H9 (cell line): Measurements from ENCODE around the gene ZNF586. TPM values are rescaled to one million over a fixed set of nuclear protein-coding genes. Genes with fewer than 3 reads are reported as not detected.

Source experiments
- DNase-seq: peaks from one replicate; pipeline ENCODE4 v3.0.0-alpha.2; 2017
- H2AFZ ChIP-seq: one replicate; pipeline ENCODE4 v1.6.1; 2013; ENCODE audit warnings: mild to moderate bottlenecking, low read length, control low read depth, moderate library complexity
- H2AK5ac ChIP-seq: 2 replicates; pipeline ENCODE4 v1.6.1; 2013; ENCODE audit warnings: low read length, control low read depth, mixed read lengths; ENCODE audit not compliant: insufficient read length
- H2BK120ac ChIP-seq: one replicate; pipeline ENCODE4 v1.6.1; 2013; ENCODE audit warnings: low read depth, mild to moderate bottlenecking, low read length, control low read depth, inconsistent platforms; ENCODE audit not compliant: poor library complexity, severe bottlenecking
- H2BK12ac ChIP-seq: 2 replicates; pipeline ENCODE4 v1.6.1; 2013; ENCODE audit warnings: low read length, control low read depth, mixed read lengths, low read depth; ENCODE audit not compliant: insufficient read length
- H2BK15ac ChIP-seq: 2 replicates; pipeline ENCODE4 v1.6.1; 2013; ENCODE audit warnings: low read depth, low read length, control low read depth
- H2BK20ac ChIP-seq: one replicate; pipeline ENCODE4 v1.6.1; 2013; ENCODE audit warnings: low read depth, mild to moderate bottlenecking, low read length, control low read depth, inconsistent platforms; ENCODE audit not compliant: poor library complexity, severe bottlenecking
- H2BK5ac ChIP-seq: 2 replicates; pipeline ENCODE4 v1.6.1; 2013; ENCODE audit warnings: low read length, control low read depth, mixed read lengths; ENCODE audit not compliant: insufficient read length
- H3K14ac ChIP-seq: 2 replicates; pipeline ENCODE4 v1.6.1; 2013; ENCODE audit warnings: low read length, control low read depth; ENCODE audit not compliant: insufficient read depth
- H3K18ac ChIP-seq: 2 replicates; pipeline ENCODE4 v1.6.1; 2013; ENCODE audit warnings: low read depth, mild to moderate bottlenecking, mixed read lengths, low read length, control low read depth; ENCODE audit not compliant: insufficient read length
- H3K23ac ChIP-seq: 2 replicates; pipeline ENCODE4 v1.6.1; 2013; ENCODE audit warnings: low read length, control low read depth, mixed read lengths, low read depth; ENCODE audit not compliant: insufficient read length
- H3K23me2 ChIP-seq: 2 replicates; pipeline ENCODE4 v1.6.1; 2013; ENCODE audit warnings: low read depth, mild to moderate bottlenecking, mixed read lengths, low read length, control low read depth; ENCODE audit not compliant: insufficient read length, poor library complexity, severe bottlenecking
- H3K27ac ChIP-seq: 2 replicates; pipeline ENCODE4 v1.5.1; 2013; ENCODE audit warnings: low read length, control low read depth, mixed read lengths, low read depth; ENCODE audit not compliant: insufficient read length
- H3K27me3 ChIP-seq: 2 replicates; pipeline ENCODE4 v1.6.1; 2013; ENCODE audit warnings: low read length, control low read depth, inconsistent platforms; ENCODE audit not compliant: insufficient read depth
- H3K4ac ChIP-seq: 2 replicates; pipeline ENCODE4 v1.6.1; 2013; ENCODE audit warnings: low read depth, mild to moderate bottlenecking, control low read depth, inconsistent platforms, low read length, moderate library complexity
- H3K4me1 ChIP-seq: 2 replicates; pipeline ENCODE4 v1.6.1; 2013; ENCODE audit warnings: low read length, control low read depth, inconsistent platforms; ENCODE audit not compliant: insufficient read depth
- H3K4me2 ChIP-seq: 2 replicates; pipeline ENCODE4 v1.6.1; 2013; ENCODE audit warnings: low read length, control low read depth, mixed read lengths; ENCODE audit not compliant: insufficient read length, insufficient read depth
- H3K56ac ChIP-seq: 2 replicates; pipeline ENCODE4 v1.6.1; 2013; ENCODE audit warnings: low read depth, mild to moderate bottlenecking, mixed read lengths, low read length, control low read depth; ENCODE audit not compliant: insufficient read length
- H3K79me1 ChIP-seq: 2 replicates; pipeline ENCODE4 v1.6.1; 2013; ENCODE audit warnings: low read depth, mild to moderate bottlenecking, moderate library complexity, low read length, control low read depth, inconsistent platforms; ENCODE audit not compliant: insufficient read depth, poor library complexity, severe bottlenecking
- H3K79me2 ChIP-seq: 2 replicates; pipeline ENCODE4 v1.6.1; 2013; ENCODE audit warnings: low read length, control low read depth, inconsistent platforms; ENCODE audit not compliant: insufficient read depth
- H3K9ac ChIP-seq: 2 replicates; pipeline ENCODE4 v1.6.1; 2013; ENCODE audit warnings: low read length, control low read depth, mixed read lengths; ENCODE audit not compliant: insufficient read length; ENCODE audit errors: extremely low read depth
- H3K9me3 ChIP-seq: one replicate; pipeline ENCODE4 v1.6.1; 2013; ENCODE audit warnings: low read depth, low read length, inconsistent platforms; ENCODE audit not compliant: control insufficient read depth
- H3T11ph ChIP-seq: one replicate; pipeline ENCODE4 v1.6.1; 2013; ENCODE audit warnings: mild to moderate bottlenecking, low read length, control low read depth, inconsistent platforms
- H4K20me1 ChIP-seq: one replicate; pipeline ENCODE4 v1.6.1; 2013; ENCODE audit not compliant: control insufficient read depth, insufficient read length, insufficient read depth
- H4K5ac ChIP-seq: 2 replicates; pipeline ENCODE4 v1.6.1; 2013; ENCODE audit warnings: low read depth, mild to moderate bottlenecking, mixed read lengths, low read length, control low read depth; ENCODE audit not compliant: insufficient read length
- H4K8ac ChIP-seq: replicated peaks from 2 replicates; pipeline ENCODE4 v1.6.1; 2013; ENCODE audit warnings: low read length, control low read depth, mixed read lengths, low read depth; ENCODE audit not compliant: insufficient read length
- H4K91ac ChIP-seq: 2 replicates; pipeline ENCODE4 v1.6.1; 2013; ENCODE audit warnings: low read depth, mild to moderate bottlenecking, moderate library complexity, mixed read lengths, low read length, control low read depth; ENCODE audit not compliant: insufficient read length
- H3K27ac Mint-ChIP-seq, 3 experiments: 2 replicates in 2 of 3; 3 replicates in 1 of 3; pipeline ENCODE4 v1.8.0; 2020 to 2021; ENCODE audit warnings: mixed read lengths in 3 of 3, mild to moderate bottlenecking in 1 of 3, moderate library complexity in 1 of 3
- H3K27me3 Mint-ChIP-seq: 2 replicates; pipeline ENCODE4 v1.8.0; 2021; ENCODE audit warnings: low read depth, mild to moderate bottlenecking, moderate library complexity, mixed read lengths
- H3K36me3 Mint-ChIP-seq, 3 experiments: 2 replicates in 2 of 3; 3 replicates in 1 of 3; pipeline ENCODE4 v1.8.0; 2020 to 2021; ENCODE audit warnings: low read depth in 3 of 3, mixed read lengths in 3 of 3; ENCODE audit not compliant: insufficient read depth in 1 of 3
- H3K4me1 Mint-ChIP-seq, 2 experiments: 2 replicates each; pipeline ENCODE4 v1.8.0; 2020; ENCODE audit warnings: mixed read lengths in 2 of 2
- H3K4me3 Mint-ChIP-seq, 2 experiments: 2 replicates in 1 of 2; 3 replicates in 1 of 2; pipeline ENCODE4 v1.8.0; 2020 to 2021; ENCODE audit warnings: mild to moderate bottlenecking in 2 of 2, mixed read lengths in 2 of 2, moderate library complexity in 1 of 2
- H3K9me3 Mint-ChIP-seq, 2 experiments: 2 replicates in 1 of 2; 3 replicates in 1 of 2; pipeline ENCODE4 v1.8.0; 2020; ENCODE audit warnings: mild to moderate bottlenecking in 2 of 2, mixed read lengths in 2 of 2, moderate library complexity in 1 of 2
- CTCF ChIP-seq: fragments of 200-600 bp; sonication (generic); conservative IDR thresholded peaks from 3 replicates; pipeline ENCODE4 v1.8.0; 2021; ENCODE audit warnings: antibody characterized with exemption, mild to moderate bottlenecking
- WGBS: extraction: QIAGEN DNeasy Blood & Tissue Kit; methylation state at CpG from one replicate; pipeline ENCODE4 v1.1.7; 2013; ENCODE audit warnings: missing lambda C conversion rate, low lambda C conversion rate, mixed read lengths; ENCODE audit not compliant: insufficient read length; ENCODE audit errors: extremely low coverage; 5-methylcytosine and 5-hydroxymethylcytosine counted together
- total RNA-seq: library from RNA; stranded (reverse); gene quantifications from 2 replicates; pipeline ENCODE4 v1.2.1, GENCODE V29; 2021

Gene ZNF586
- total RNA-seq, 1 experiment from 2014 or later: 17.6 TPM

- H3K4me1 Mint-ChIP-seq: peaks cover 10 to 11% of the 10 kb centered on the region in 2 experiments
- no peak overlapping the region for H2BK12ac ChIP-seq
- no peaks in the 10 kb centered on the region for H3K27me3 ChIP-seq
- no peak overlapping the region for H3K18ac ChIP-seq
- no peak for TF ChIP-seq CTCF
- no peak overlapping the region for H2AK5ac ChIP-seq
- no peak overlapping the region for H4K8ac ChIP-seq
- no peak overlapping the region for H2BK120ac ChIP-seq
- H3K4me1 ChIP-seq: peaks cover 6% of the 10 kb centered on the region; the same call in 1 of the 2 replicates
- no peak overlapping the region for H4K5ac ChIP-seq
- H3K79me2 ChIP-seq: peaks cover 21% of the 10 kb centered on the region
- H3K9me3 ChIP-seq: no peaks in the 10 kb centered on the region
- H2BK15ac ChIP-seq: no peak overlapping the region
- peak overlapping the region; percentile 96 to 99 for H3K4me3 Mint-ChIP-seq
- H2BK20ac ChIP-seq: no peak overlapping the region
- WGBS: no CpG with 5 or more reads among the region's 3 CpGs
- H3K23ac ChIP-seq: no peak overlapping the region
- DNase-seq: no peak
- H3K36me3 Mint-ChIP-seq: peaks cover 36 to 51% (median 47%) of the 10 kb centered on the region in 3 experiments; a peak in 6 of 7 replicates
- no peak overlapping the region for H3K27ac Mint-ChIP-seq
- no peak overlapping the region for H3K14ac ChIP-seq
- H3K9ac ChIP-seq: no peak overlapping the region
- H3K4ac ChIP-seq: no peak overlapping the region
- no peak overlapping the region for H3T11ph ChIP-seq
- H3K27ac ChIP-seq: no peak overlapping the region
- no peak overlapping the region for H4K91ac ChIP-seq
- H4K20me1 ChIP-seq: no peaks in the 10 kb centered on the region
- H3K9me3 Mint-ChIP-seq: no peaks in the 10 kb centered on the region; a peak in 1 of 5 replicates
- peak overlapping the region; percentile 99 for H3K4me2 ChIP-seq
- no peak overlapping the region for H2AFZ ChIP-seq
- peaks cover 6% of the 10 kb centered on the region for H3K23me2 ChIP-seq
- H2BK5ac ChIP-seq: no peak overlapping the region
- peaks cover 2% of the 10 kb centered on the region for H3K27me3 Mint-ChIP-seq
- no peak overlapping the region for H3K56ac ChIP-seq
- peaks cover 14% of the 10 kb centered on the region for H3K79me1 ChIP-seq
Observed at GRCh38 chr19:57748029-57748428, 21.4 kb upstream of the ZNF586 start.
